B cell (primary cell): ENCODE data around the gene RBM43. TPM values are rescaled to one million over a fixed set of nuclear protein-coding genes. Genes with fewer than 3 reads are reported as not detected.

Experiments used
- ATAC-seq: fragments of 200-7000 bp; cut with Tn5 transposase; one replicate; pipeline ENCODE4 v1.10.0; 2021; ENCODE audit warnings: low read depth, mild to moderate bottlenecking, moderate number of reproducible peaks, moderate library complexity
- CTCF ChIA-PET: fragments of 350-600 bp; sonication (Branson Sonifier 250); formaldehyde crosslinking; loops from one replicate; lab custom pipeline; 2021; ENCODE audit warnings: antibody characterized with exemption, inconsistent platforms; lab: Charles Lee
- POLR2A ChIA-PET: fragments of 350-600 bp; sonication (Branson Sonifier 250); formaldehyde crosslinking; loops from one replicate; lab custom pipeline; 2021; ENCODE audit warnings: antibody characterized with exemption; lab: Charles Lee
- DNase-seq: peaks from one replicate; pipeline ENCODE4 v3.0.0; 2013
- H2AFZ ChIP-seq: 2 replicates; pipeline ENCODE4 v1.6.1; 2012; ENCODE audit warnings: mild to moderate bottlenecking, low read depth, low read length; ENCODE audit not compliant: insufficient read depth, poor library complexity, severe bottlenecking
- H3K27ac ChIP-seq, 2 donors: 1 replicate in 1 of 2; 2 replicates in 1 of 2; pipeline ENCODE4 v1.5.1; 2012 to 2013; ENCODE audit warnings: low read length in 2 of 2, mild to moderate bottlenecking in 2 of 2, moderate library complexity in 1 of 2
- H3K27me3 ChIP-seq, 4 experiments: fragments of 200-600 bp in 1 of 4; sonication (generic) in 1 of 4; replicated peaks in 1 of 4; 1 replicate in 2 of 4; 2 replicates in 2 of 4; pipeline versions ENCODE4 v1.6.1 to v1.7.0; 2013 to 2016; ENCODE audit warnings: low read length in 3 of 4, mild to moderate bottlenecking in 2 of 4, mixed read lengths in 1 of 4, moderate library complexity in 1 of 4; ENCODE audit not compliant: insufficient read depth in 4 of 4, control insufficient read depth in 3 of 4; ENCODE audit errors: control extremely low read depth in 1 of 4
- H3K36me3 ChIP-seq, 2 experiments: replicated peaks in 1 of 2; 1 replicate in 1 of 2; 2 replicates in 1 of 2; pipeline versions ENCODE4 v1.6.1 to v1.7.1; 2013; ENCODE audit warnings: low read length in 1 of 2; ENCODE audit not compliant: insufficient read depth in 2 of 2, control insufficient read depth in 1 of 2; ENCODE audit errors: control extremely low read depth in 1 of 2, extremely low read depth in 1 of 2
- H3K4me1 ChIP-seq, 2 donors: fragments of 200-600 bp in 1 of 2; sonication (generic) in 1 of 2; 1 replicate in 1 of 2; 2 replicates in 1 of 2; pipeline versions ENCODE4 v1.5.1 to v1.6.1; 2013 to 2017; ENCODE audit warnings: low read length in 2 of 2; ENCODE audit not compliant: control insufficient read depth in 2 of 2, insufficient read depth in 2 of 2
- H3K4me2 ChIP-seq: replicated peaks from 2 replicates; pipeline ENCODE3; 2012; ENCODE audit warnings: mild to moderate bottlenecking, low read depth, low read length; ENCODE audit not compliant: poor library complexity, severe bottlenecking
- H3K4me3 ChIP-seq, 5 experiments: fragments of 200-600 bp in 1 of 5; sonication (generic) in 1 of 5; 1 replicate in 3 of 5; 2 replicates in 2 of 5; pipeline versions ENCODE4 v1.5.1 to v1.7.0; 2011 to 2016; ENCODE audit warnings: low read length in 4 of 5, mild to moderate bottlenecking in 4 of 5, low read depth in 2 of 5, control low read depth in 1 of 5, moderate library complexity in 1 of 5; ENCODE audit not compliant: insufficient read depth in 1 of 5; ENCODE audit errors: control extremely low read depth in 1 of 5, extremely low read depth in 1 of 5
- H3K79me2 ChIP-seq: fragments of 200-600 bp; sonication (generic); one replicate; pipeline ENCODE4 v1.6.0; 2016; ENCODE audit warnings: low read length; ENCODE audit not compliant: control insufficient read depth, insufficient read depth
- H3K9ac ChIP-seq: fragments of 200-600 bp; sonication (generic); 2 replicates; pipeline ENCODE4 v1.6.1; 2017; ENCODE audit warnings: mild to moderate bottlenecking, low read length, moderate library complexity
- H3K9me3 ChIP-seq, 3 donors: one replicate each; pipeline versions ENCODE4 v1.6.1 to v1.7.1; 2013; ENCODE audit warnings: low read length in 2 of 3; ENCODE audit not compliant: control insufficient read depth in 2 of 3, insufficient read depth in 1 of 3; ENCODE audit errors: control extremely low read depth in 1 of 3
- H4K20me1 ChIP-seq: 2 replicates; pipeline ENCODE4 v1.6.0; 2012; ENCODE audit warnings: mild to moderate bottlenecking, low read length; ENCODE audit not compliant: insufficient read depth, control insufficient read depth, poor library complexity, severe bottlenecking
- H3K27ac Mint-ChIP-seq: one replicate; pipeline ENCODE4 v1.8.0; 2021; ENCODE audit warnings: mixed read lengths
- H3K27me3 Mint-ChIP-seq: one replicate; pipeline ENCODE4 v1.8.0; 2021; ENCODE audit warnings: mixed read lengths
- H3K4me1 Mint-ChIP-seq: one replicate; pipeline ENCODE4 v1.8.0; 2021; ENCODE audit warnings: mixed read lengths
- H3K4me3 Mint-ChIP-seq: one replicate; pipeline ENCODE4 v1.8.0; 2021; ENCODE audit warnings: mixed read lengths
- H3K9me3 Mint-ChIP-seq: one replicate; pipeline ENCODE4 v1.8.0; 2022; ENCODE audit warnings: mixed read lengths; ENCODE audit not compliant: insufficient read depth
- EZH2 ChIP-seq: IDR thresholded peaks from 2 replicates; pipeline ENCODE4 v1.6.1; 2012; ENCODE audit warnings: borderline replicate concordance, low read depth, mild to moderate bottlenecking, moderate library complexity, low read length; ENCODE audit not compliant: insufficient read depth, poor library complexity, severe bottlenecking
- WGBS: methylation state at CpG from one replicate; pipeline ENCODE4 v1.1.5; 2013; ENCODE audit warnings: missing lambda C conversion rate; ENCODE audit not compliant: insufficient coverage; 5-methylcytosine and 5-hydroxymethylcytosine counted together
- intact Hi-C: fragments of 100-400 bp; cut with micrococcal nuclease; formaldehyde crosslinking; loops from one replicate; pipeline ENCODE4 v1.10.0; 2022
- polyA plus RNA-seq: library from polyadenylated mRNA; depleted of rRNA; stranded (reverse); fragments of >200 nt; gene quantifications from 2 replicates; pipeline ENCODE4 v1.2.3, GENCODE V29; 2012
- total RNA-seq, 2 donors: library from RNA; stranded (reverse); fragments of 120-200 nt in 1 of 2; gene quantifications; 1 replicate in 1 of 2; 2 replicates in 1 of 2; pipeline versions ENCODE4 v1.2.3 to v1.2.4, GENCODE V29; 2013 to 2022
- TF ChIP-seq, protein P1 (sequence below): fragments of 200-600 bp; IDR thresholded peaks from one replicate; pipeline ENCODE4 v1.8.0; 2022; ENCODE audit warnings: antibody characterized with exemption, mild to moderate bottlenecking

Gene RBM43
- total and polyA plus RNA-seq, 2 donors (not counting 1 experiment from before 2014, with no cell fraction given) = 4.8 to 8.4 TPM

DNA sequence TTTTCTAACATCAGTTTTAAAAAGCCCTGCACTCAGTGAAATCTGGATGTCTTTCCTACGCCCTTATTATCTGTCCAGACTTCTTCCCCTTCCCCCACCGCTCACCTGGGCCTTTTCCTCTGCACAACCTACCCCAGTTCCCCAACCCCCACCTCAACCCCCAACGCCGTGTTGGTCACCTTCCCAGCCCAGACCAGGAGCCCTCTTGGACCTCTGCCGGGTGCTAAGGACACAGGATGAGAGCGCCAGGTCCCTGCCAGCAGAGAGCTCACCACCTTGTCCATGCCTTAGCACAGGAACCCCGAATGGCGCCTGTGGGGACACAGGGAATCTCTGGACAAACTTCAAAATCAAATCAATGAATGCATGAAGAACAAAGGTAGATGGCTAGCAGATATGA lies 966 bp upstream of the RBM43 start:
- intact Hi-C loops = loop anchor here (10.0 kb wide), 2 partner anchors 372 to 912 kb away; partner anchors contain the start of gene STAM2

DNA sequence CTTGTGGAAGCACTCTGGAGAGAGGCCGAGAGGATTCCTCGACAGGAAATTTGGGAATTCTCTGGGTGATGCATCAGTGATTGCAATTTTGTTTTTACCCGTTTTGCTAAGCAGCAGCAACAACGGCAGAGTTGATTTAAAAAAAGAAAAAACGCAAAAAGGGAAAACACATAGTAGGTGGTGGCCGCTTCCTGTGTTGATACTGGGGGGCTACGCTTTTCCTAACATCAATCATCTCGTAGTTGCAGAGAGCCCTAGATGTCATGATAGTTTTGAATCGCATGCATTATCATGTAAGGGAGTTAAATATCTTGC lies 271 bp upstream of the RBM43 start:
- Histone ChIP-seq H3K27ac (peak overlapping the region; percentile 88 to 91), H3K79me2 (peaks cover 18% of the 10 kb centered on the region), H2AFZ (peak overlapping the region; percentile 96), H3K9me3 (no peaks in the 10 kb centered on the region), H3K4me1 (peaks cover 11 to 12% of the 10 kb centered on the region in 2 donors), H3K4me2 (peak overlapping the region; percentile 86), H4K20me1 (no peaks in the 10 kb centered on the region), H3K27me3 (no peaks in the 10 kb centered on the region), H3K9ac (peak overlapping the region; percentile 75), H3K36me3 (no peaks in the 10 kb centered on the region), H3K4me3 (peak overlapping the region; percentile 78 to 96 (median 85))
- POLR2A ChIA-PET = interaction anchor here (0.6 to 2.5 kb wide), 5 partner anchors 28 to 1675 kb away, joined by 3 to 17 read pairs (median 3); partner anchors contain the start of genes MMADHC, NMI and PRPF40A
- Mint-ChIP-seq H3K4me3 (peak overlapping the region; percentile 94), H3K9me3 (no peaks in the 10 kb centered on the region), H3K27ac (peak overlapping the region; percentile 87), H3K4me1 (peaks cover 26% of the 10 kb centered on the region), H3K27me3 (no peaks in the 10 kb centered on the region)
- WGBS = 0% methylated on average over 4 of the region's 9 CpGs
- intact Hi-C loops = loop anchor here (1.0 to 10.0 kb wide), 6 partner anchors 27 to 1675 kb away; partner anchors contain the start of genes MMADHC, NMI, PRPF40A and RIF1
- no peak for TF ChIP-seq EZH2
- TF ChIP-seq, protein P1, sequence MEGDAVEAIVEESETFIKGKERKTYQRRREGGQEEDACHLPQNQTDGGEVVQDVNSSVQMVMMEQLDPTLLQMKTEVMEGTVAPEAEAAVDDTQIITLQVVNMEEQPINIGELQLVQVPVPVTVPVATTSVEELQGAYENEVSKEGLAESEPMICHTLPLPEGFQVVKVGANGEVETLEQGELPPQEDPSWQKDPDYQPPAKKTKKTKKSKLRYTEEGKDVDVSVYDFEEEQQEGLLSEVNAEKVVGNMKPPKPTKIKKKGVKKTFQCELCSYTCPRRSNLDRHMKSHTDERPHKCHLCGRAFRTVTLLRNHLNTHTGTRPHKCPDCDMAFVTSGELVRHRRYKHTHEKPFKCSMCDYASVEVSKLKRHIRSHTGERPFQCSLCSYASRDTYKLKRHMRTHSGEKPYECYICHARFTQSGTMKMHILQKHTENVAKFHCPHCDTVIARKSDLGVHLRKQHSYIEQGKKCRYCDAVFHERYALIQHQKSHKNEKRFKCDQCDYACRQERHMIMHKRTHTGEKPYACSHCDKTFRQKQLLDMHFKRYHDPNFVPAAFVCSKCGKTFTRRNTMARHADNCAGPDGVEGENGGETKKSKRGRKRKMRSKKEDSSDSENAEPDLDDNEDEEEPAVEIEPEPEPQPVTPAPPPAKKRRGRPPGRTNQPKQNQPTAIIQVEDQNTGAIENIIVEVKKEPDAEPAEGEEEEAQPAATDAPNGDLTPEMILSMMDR = no peak
- DNase-seq (no peak), ATAC-seq (no peak)
- CTCF ChIA-PET = interaction anchor here (1.1 to 3.4 kb wide), 4 partner anchors 23 to 176 kb away, joined by 3 to 11 read pairs (median 9); partner anchors contain the start of genes NMI and RIF1

More for the DNA sequence above, 966 bp upstream of the RBM43 start:
- Histone ChIP-seq H4K20me1 (no peaks in the 10 kb centered on the region), H2AFZ (peak overlapping the region; percentile 96), H3K4me2 (no peak overlapping the region), H3K36me3 (no peaks in the 10 kb centered on the region), H3K9ac (no peak overlapping the region), H3K9me3 (no peaks in the 10 kb centered on the region), H3K27me3 (no peaks in the 10 kb centered on the region), H3K4me3 (no peak overlapping the region), H3K27ac (no peak overlapping the region), H3K4me1 (peaks cover 11 to 12% of the 10 kb centered on the region in 2 donors), H3K79me2 (peaks cover 12% of the 10 kb centered on the region)
- Mint-ChIP-seq H3K4me1 (peaks cover 26% of the 10 kb centered on the region), H3K4me3 (peak overlapping the region; percentile 94), H3K27me3 (no peaks in the 10 kb centered on the region), H3K27ac (no peak overlapping the region), H3K9me3 (no peaks in the 10 kb centered on the region)
- ChIA-PET CTCF (interaction anchor here (2.2 kb wide), 1 partner anchor 147 kb away, joined by 7 read pairs; the partner anchor contains the start of gene RIF1), POLR2A (no interaction called here)
- TF ChIP-seq, protein P1 = no peak
- TF ChIP-seq EZH2 = no peak
- DNase-seq (no peak), ATAC-seq (no peak)
- WGBS = 97% methylated on average over 6 of the region's 8 CpGs
